ENCODE results near the gene PYROXD2.

PYROXD2 gene

GRCh38 chr10:98376485-98376884, 38.5 kb downstream of the PYROXD2 start:
- Histone ChIP-seq H3K27ac (ENCODE audit: low read depth, low read length, severe bottlenecking) (no peak overlapping the region), H3K36me3 (ENCODE audit: control insufficient read depth, insufficient read depth, low read length) (no peaks in the 10 kb centered on the region), H3K4me3 (ENCODE audit: extremely low read depth, insufficient read depth, low read length, poor library complexity, severe bottlenecking) (no peak overlapping the region), H3K9me3 (ENCODE audit: control insufficient read depth, low read length) (peaks cover 3% of the 10 kb centered on the region), H3K4me1 (ENCODE audit: control insufficient read depth, insufficient read depth, low read length, poor library complexity, severe bottlenecking) (peaks cover 33% of the 10 kb centered on the region)
- WGBS, 2 experiments (ENCODE audit: insufficient coverage in 2 of 2), result no CpG with 5 or more reads among the region's 1 CpG

GRCh38 chr10:98374217-98374985, 40.6 kb downstream of the PYROXD2 start:
- WGBS, 2 experiments (ENCODE audit: insufficient coverage in 2 of 2), result 45 to 76% methylated on average over 5 to 6 of the region's 8 CpGs
- no peaks in the 10 kb centered on the region for H3K36me3 ChIP-seq (ENCODE audit: control insufficient read depth, insufficient read depth, low read length)
- H3K27ac ChIP-seq (ENCODE audit: low read depth, low read length, severe bottlenecking), result peak overlapping the region; percentile 87

GRCh38 chr10:98373260-98374040, 41.5 kb downstream of the PYROXD2 start:
- H3K9me3 ChIP-seq (ENCODE audit: control insufficient read depth, low read length), result peaks cover 3% of the 10 kb centered on the region
- peaks cover 21% of the 10 kb centered on the region for H3K4me1 ChIP-seq (ENCODE audit: control insufficient read depth, insufficient read depth, low read length, poor library complexity, severe bottlenecking)
- H3K4me3 ChIP-seq (ENCODE audit: extremely low read depth, insufficient read depth, low read length, poor library complexity, severe bottlenecking), result no peak overlapping the region
- H3K36me3 ChIP-seq (ENCODE audit: control insufficient read depth, insufficient read depth, low read length), result no peaks in the 10 kb centered on the region
- H3K27ac ChIP-seq (ENCODE audit: low read depth, low read length, severe bottlenecking), result peak overlapping the region; percentile 87
- 67 to 82% methylated on average over 5 to 6 of the region's 12 CpGs for WGBS, 2 experiments (ENCODE audit: insufficient coverage in 2 of 2)

More at GRCh38 chr10:98374217-98374985, 40.6 kb downstream of the PYROXD2 start:
- Histone ChIP-seq H3K9me3 (ENCODE audit: control insufficient read depth, low read length) (peaks cover 3% of the 10 kb centered on the region), H3K4me3 (ENCODE audit: extremely low read depth, insufficient read depth, low read length, poor library complexity, severe bottlenecking) (no peak overlapping the region), H3K4me1 (ENCODE audit: control insufficient read depth, insufficient read depth, low read length, poor library complexity, severe bottlenecking) (peaks cover 21% of the 10 kb centered on the region)

- Histone ChIP-seq H3K9me3 (ENCODE audit: control insufficient read depth, low read length) (no peaks in the 10 kb centered on the region), H3K36me3 (ENCODE audit: control insufficient read depth, insufficient read depth, low read length) (no peaks in the 10 kb centered on the region), H3K4me1 (ENCODE audit: control insufficient read depth, insufficient read depth, low read length, poor library complexity, severe bottlenecking) (peaks cover 21% of the 10 kb centered on the region), H3K4me3 (ENCODE audit: extremely low read depth, insufficient read depth, low read length, poor library complexity, severe bottlenecking) (no peak overlapping the region), H3K27ac (ENCODE audit: low read depth, low read length, severe bottlenecking) (no peak overlapping the region)
- WGBS, 2 experiments (ENCODE audit: insufficient coverage in 2 of 2), result 93 to 96% methylated on average over 8 to 11 of the region's 14 CpGs
Observed at GRCh38 chr10:98370831-98371820, 43.9 kb downstream of the PYROXD2 start.

- Histone ChIP-seq H3K9me3 (ENCODE audit: control insufficient read depth, low read length) (no peaks in the 10 kb centered on the region), H3K27ac (ENCODE audit: low read depth, low read length, severe bottlenecking) (no peak overlapping the region), H3K36me3 (ENCODE audit: control insufficient read depth, insufficient read depth, low read length) (no peaks in the 10 kb centered on the region), H3K4me3 (ENCODE audit: extremely low read depth, insufficient read depth, low read length, poor library complexity, severe bottlenecking) (no peak overlapping the region), H3K4me1 (ENCODE audit: control insufficient read depth, insufficient read depth, low read length, poor library complexity, severe bottlenecking) (peaks cover 18% of the 10 kb centered on the region)
- 80 to 83% methylated on average over 5 of the region's 7 CpGs for WGBS, 2 experiments (ENCODE audit: insufficient coverage in 2 of 2)
Observed at GRCh38 chr10:98369801-98370200, 45.2 kb downstream of the PYROXD2 start.

GRCh38 chr10:98368644-98369043, 46.3 kb downstream of the PYROXD2 start:
- H3K9me3 ChIP-seq (ENCODE audit: control insufficient read depth, low read length), result no peaks in the 10 kb centered on the region
- H3K27ac ChIP-seq (ENCODE audit: low read depth, low read length, severe bottlenecking), result no peak overlapping the region
- peaks cover 7% of the 10 kb centered on the region for H3K4me1 ChIP-seq (ENCODE audit: control insufficient read depth, insufficient read depth, low read length, poor library complexity, severe bottlenecking)
- no peak overlapping the region for H3K4me3 ChIP-seq (ENCODE audit: extremely low read depth, insufficient read depth, low read length, poor library complexity, severe bottlenecking)
- 100% methylated on average over 1 of the region's 2 CpGs; no CpG with 5 or more reads in 1 of the 2 experiments for WGBS, 2 experiments (ENCODE audit: insufficient coverage in 2 of 2)
- H3K36me3 ChIP-seq (ENCODE audit: control insufficient read depth, insufficient read depth, low read length), result no peaks in the 10 kb centered on the region

GRCh38 chr10:98367604-98368451, 47.2 kb downstream of the PYROXD2 start:
- H3K27ac ChIP-seq (ENCODE audit: low read depth, low read length, severe bottlenecking), result no peak overlapping the region
- WGBS, 2 experiments (ENCODE audit: insufficient coverage in 2 of 2), result 87 to 94% methylated on average over 13 to 18 of the region's 19 CpGs
- no peaks in the 10 kb centered on the region for H3K9me3 ChIP-seq (ENCODE audit: control insufficient read depth, low read length)
- no peak overlapping the region for H3K4me3 ChIP-seq (ENCODE audit: extremely low read depth, insufficient read depth, low read length, poor library complexity, severe bottlenecking)
- no peaks in the 10 kb centered on the region for H3K4me1 ChIP-seq (ENCODE audit: control insufficient read depth, insufficient read depth, low read length, poor library complexity, severe bottlenecking)
- H3K36me3 ChIP-seq (ENCODE audit: control insufficient read depth, insufficient read depth, low read length), result no peaks in the 10 kb centered on the region

GRCh38 chr10:98366062-98366530, 48.9 kb downstream of the PYROXD2 start:
- no peaks in the 10 kb centered on the region for H3K36me3 ChIP-seq (ENCODE audit: control insufficient read depth, insufficient read depth, low read length)
- no peaks in the 10 kb centered on the region for H3K9me3 ChIP-seq (ENCODE audit: control insufficient read depth, low read length)
- peaks cover 7% of the 10 kb centered on the region for H3K4me1 ChIP-seq (ENCODE audit: control insufficient read depth, insufficient read depth, low read length, poor library complexity, severe bottlenecking)
- 77 to 84% methylated on average over 4 of the region's 6 CpGs for WGBS, 2 experiments (ENCODE audit: insufficient coverage in 2 of 2)
- H3K4me3 ChIP-seq (ENCODE audit: extremely low read depth, insufficient read depth, low read length, poor library complexity, severe bottlenecking), result no peak overlapping the region
- H3K27ac ChIP-seq (ENCODE audit: low read depth, low read length, severe bottlenecking), result no peak overlapping the region

- H3K36me3 ChIP-seq (ENCODE audit: control insufficient read depth, insufficient read depth, low read length), result no peaks in the 10 kb centered on the region
- no peaks in the 10 kb centered on the region for H3K9me3 ChIP-seq (ENCODE audit: control insufficient read depth, low read length)
- H3K4me3 ChIP-seq (ENCODE audit: extremely low read depth, insufficient read depth, low read length, poor library complexity, severe bottlenecking), result no peak overlapping the region
- WGBS, 2 experiments (ENCODE audit: insufficient coverage in 2 of 2), result 89 to 92% methylated on average over 16 to 18 of the region's 18 CpGs
- H3K27ac ChIP-seq (ENCODE audit: low read depth, low read length, severe bottlenecking), result no peak overlapping the region
- peaks cover 7% of the 10 kb centered on the region for H3K4me1 ChIP-seq (ENCODE audit: control insufficient read depth, insufficient read depth, low read length, poor library complexity, severe bottlenecking)
Observed at GRCh38 chr10:98365406-98366061, 49.4 kb downstream of the PYROXD2 start.
